Progenitor cell of endocrine pancreas (in vitro differentiated cells): ENCODE data around the gene ZNF280C. TPM values are rescaled to one million over a fixed set of nuclear protein-coding genes. Genes with fewer than 3 reads are reported as not detected.
"Not testable (repeated sequence)": the region's sequence is repeated elsewhere in the genome, so short reads cannot be mapped to it uniquely, and the experiment has no call there.

Experiments
- DNase-seq: peaks from one replicate; pipeline ENCODE4 v3.0.0; 2021; ENCODE audit warnings: low spot score; ENCODE audit not compliant: unreplicated experiment
- H3K27ac Mint-ChIP-seq: 2 replicates; pipeline ENCODE4 v1.8.0; 2021; ENCODE audit warnings: mild to moderate bottlenecking, moderate library complexity, mixed read lengths
- H3K27me3 Mint-ChIP-seq: 2 replicates; pipeline ENCODE4 v1.8.0; 2021; ENCODE audit warnings: mixed read lengths
- H3K36me3 Mint-ChIP-seq: 2 replicates; pipeline ENCODE4 v1.8.0; 2022; ENCODE audit warnings: mixed read lengths; ENCODE audit not compliant: insufficient read depth
- H3K4me1 Mint-ChIP-seq: 2 replicates; pipeline ENCODE4 v1.8.0; 2021; ENCODE audit warnings: low read depth, mixed read lengths
- H3K4me3 Mint-ChIP-seq: 2 replicates; pipeline ENCODE4 v1.8.0; 2021; ENCODE audit warnings: low read depth, mild to moderate bottlenecking, moderate library complexity, mixed read lengths
- H3K9me3 Mint-ChIP-seq: 2 replicates; pipeline ENCODE4 v1.8.0; 2021; ENCODE audit warnings: low read depth, mixed read lengths
- total RNA-seq: library from RNA; stranded (reverse); gene quantifications from 2 replicates; pipeline ENCODE4 v1.2.1, GENCODE V29; 2021
- TF ChIP-seq, protein P1 (sequence below): fragments of 200-600 bp; sonication (generic); IDR thresholded peaks from one replicate; pipeline ENCODE4 v1.5.0; 2021; ENCODE audit warnings: antibody characterized with exemption, mild to moderate bottlenecking; ENCODE audit not compliant: unreplicated experiment

Gene ZNF280C
- total RNA-seq, 1 donor from 2014 or later = 16.2 TPM

DNA sequence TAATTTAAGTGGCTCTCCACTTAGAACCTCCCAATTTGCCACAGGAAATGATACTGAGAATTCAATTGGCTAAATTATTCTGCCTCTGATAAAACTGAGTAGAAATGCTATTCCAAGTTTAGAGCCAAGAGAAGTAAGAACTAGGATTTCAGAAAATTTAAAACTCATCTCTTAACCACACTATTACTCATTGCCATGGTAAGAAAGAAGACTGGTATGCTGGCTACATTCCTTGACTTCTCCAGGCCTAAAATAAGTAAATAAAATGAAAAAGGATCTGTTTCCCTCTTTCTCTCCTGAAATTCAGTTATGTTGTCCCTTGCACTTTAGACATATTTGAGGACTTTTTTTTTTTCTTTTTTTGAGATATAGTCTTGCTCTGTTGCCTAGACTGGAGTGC lies 23.3 kb downstream of the ZNF280C start:
- Mint-ChIP-seq H3K4me3 (no peak overlapping the region), H3K36me3 (peaks cover 11% of the 10 kb centered on the region), H3K27me3 (no peaks in the 10 kb centered on the region), H3K9me3 (peaks cover 5% of the 10 kb centered on the region), H3K27ac (no peak overlapping the region), H3K4me1 (no peaks in the 10 kb centered on the region)
- TF ChIP-seq, protein P1, sequence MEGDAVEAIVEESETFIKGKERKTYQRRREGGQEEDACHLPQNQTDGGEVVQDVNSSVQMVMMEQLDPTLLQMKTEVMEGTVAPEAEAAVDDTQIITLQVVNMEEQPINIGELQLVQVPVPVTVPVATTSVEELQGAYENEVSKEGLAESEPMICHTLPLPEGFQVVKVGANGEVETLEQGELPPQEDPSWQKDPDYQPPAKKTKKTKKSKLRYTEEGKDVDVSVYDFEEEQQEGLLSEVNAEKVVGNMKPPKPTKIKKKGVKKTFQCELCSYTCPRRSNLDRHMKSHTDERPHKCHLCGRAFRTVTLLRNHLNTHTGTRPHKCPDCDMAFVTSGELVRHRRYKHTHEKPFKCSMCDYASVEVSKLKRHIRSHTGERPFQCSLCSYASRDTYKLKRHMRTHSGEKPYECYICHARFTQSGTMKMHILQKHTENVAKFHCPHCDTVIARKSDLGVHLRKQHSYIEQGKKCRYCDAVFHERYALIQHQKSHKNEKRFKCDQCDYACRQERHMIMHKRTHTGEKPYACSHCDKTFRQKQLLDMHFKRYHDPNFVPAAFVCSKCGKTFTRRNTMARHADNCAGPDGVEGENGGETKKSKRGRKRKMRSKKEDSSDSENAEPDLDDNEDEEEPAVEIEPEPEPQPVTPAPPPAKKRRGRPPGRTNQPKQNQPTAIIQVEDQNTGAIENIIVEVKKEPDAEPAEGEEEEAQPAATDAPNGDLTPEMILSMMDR = no peak
- no peak for DNase-seq

DNA sequence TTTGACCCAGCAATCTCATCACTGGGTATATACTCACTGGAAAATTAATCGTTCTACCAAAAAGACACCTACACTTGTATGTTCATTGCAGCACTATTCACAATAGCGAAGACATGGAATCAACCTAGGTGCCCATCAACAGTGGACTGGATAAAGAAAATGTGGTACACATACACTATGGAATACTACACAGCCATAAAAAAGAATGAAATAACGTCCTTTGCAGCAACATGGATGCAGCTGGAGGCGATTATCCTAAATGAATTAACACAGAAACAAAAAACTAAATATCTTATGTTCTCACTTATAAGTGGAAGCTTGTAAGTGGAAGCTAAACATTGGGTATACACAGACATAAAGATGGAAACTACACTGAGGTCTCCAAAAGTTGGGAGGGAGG lies 37.5 kb downstream of the ZNF280C start:
- H3K9me3 Mint-ChIP-seq, DNase-seq, H3K27me3 Mint-ChIP-seq, H3K4me3 Mint-ChIP-seq, H3K27ac Mint-ChIP-seq, H3K4me1 Mint-ChIP-seq: not testable (repeated sequence)
- peaks cover 12% of the 10 kb centered on the region for H3K36me3 Mint-ChIP-seq

DNA sequence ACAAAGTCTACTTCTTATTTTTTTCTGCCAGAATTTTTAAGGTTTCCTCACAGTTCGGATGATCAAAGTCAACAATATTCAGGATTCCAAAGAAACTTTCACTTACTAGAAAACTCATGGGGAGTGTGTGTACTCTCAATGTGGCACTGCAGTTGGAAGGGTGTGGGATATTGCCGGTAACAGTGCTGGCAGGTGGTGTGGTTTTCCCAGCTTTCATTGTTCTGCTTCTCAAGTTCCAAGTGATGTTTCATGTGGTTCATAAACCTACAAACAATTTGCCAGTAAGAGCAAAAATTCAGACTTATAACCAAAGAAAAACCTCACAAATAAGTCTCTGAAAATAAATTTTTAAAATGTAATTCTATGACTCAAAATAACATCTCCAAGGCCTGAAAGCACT lies 39.8 kb downstream of the ZNF280C start:
- Mint-ChIP-seq H3K4me3 (no peak overlapping the region), H3K36me3 (peaks cover 9% of the 10 kb centered on the region), H3K4me1 (no peaks in the 10 kb centered on the region), H3K27me3 (no peaks in the 10 kb centered on the region), H3K9me3 (peaks cover 7% of the 10 kb centered on the region), H3K27ac (no peak overlapping the region)
- no peak for DNase-seq
- TF ChIP-seq, protein P1 = no peak

DNA sequence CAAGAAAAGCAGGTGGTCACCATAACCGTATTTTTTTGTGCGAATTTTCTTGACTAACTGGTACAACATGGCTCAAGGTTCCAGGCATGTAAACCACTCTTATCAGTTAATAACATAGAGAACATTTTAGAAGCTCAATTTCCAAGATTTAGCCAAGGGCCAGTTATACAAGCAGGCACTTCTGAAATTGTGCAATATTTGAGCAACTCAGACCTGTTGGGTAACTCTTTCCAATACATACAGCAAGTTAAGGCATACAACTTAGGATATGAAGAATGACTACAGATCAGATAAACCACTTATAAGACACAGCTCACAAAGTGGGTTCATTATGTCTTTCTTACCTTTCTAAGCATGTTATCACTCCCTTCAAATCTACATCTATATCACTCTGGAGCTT lies 43.9 kb downstream of the ZNF280C start:
- TF ChIP-seq, protein P1 = no peak
- Mint-ChIP-seq H3K27me3 (no peaks in the 10 kb centered on the region), H3K9me3 (peaks cover 5% of the 10 kb centered on the region), H3K27ac (no peak overlapping the region), H3K36me3 (peaks cover 6% of the 10 kb centered on the region), H3K4me1 (no peaks in the 10 kb centered on the region), H3K4me3 (no peak overlapping the region)
- no peak for DNase-seq

DNA sequence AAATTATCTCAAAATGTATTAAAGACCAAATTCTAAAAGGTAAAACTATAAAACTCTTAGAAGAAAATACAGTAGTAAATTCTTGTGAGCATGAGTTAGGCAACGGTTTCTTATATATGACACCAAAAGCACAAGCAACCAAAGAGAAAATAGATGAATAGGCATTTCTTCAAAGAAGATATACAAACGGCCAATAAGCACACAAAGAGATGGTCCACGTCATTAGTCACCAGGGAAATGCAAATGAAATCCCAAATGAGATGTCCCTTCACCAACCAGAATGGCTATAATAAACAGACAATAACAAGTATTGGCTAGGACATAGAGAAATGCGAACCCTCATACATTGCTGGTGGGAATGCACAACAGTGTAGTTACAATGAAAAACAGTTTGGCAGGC lies 52.4 kb downstream of the ZNF280C start:
- H3K36me3 Mint-ChIP-seq = peaks cover 17% of the 10 kb centered on the region
- no peak for DNase-seq
- H3K4me3 Mint-ChIP-seq = no peak overlapping the region
- TF ChIP-seq, protein P1 = no peak
- no peaks in the 10 kb centered on the region for H3K27me3 Mint-ChIP-seq
- no peaks in the 10 kb centered on the region for H3K4me1 Mint-ChIP-seq
- peaks cover 9% of the 10 kb centered on the region for H3K9me3 Mint-ChIP-seq
- no peak overlapping the region for H3K27ac Mint-ChIP-seq

DNA sequence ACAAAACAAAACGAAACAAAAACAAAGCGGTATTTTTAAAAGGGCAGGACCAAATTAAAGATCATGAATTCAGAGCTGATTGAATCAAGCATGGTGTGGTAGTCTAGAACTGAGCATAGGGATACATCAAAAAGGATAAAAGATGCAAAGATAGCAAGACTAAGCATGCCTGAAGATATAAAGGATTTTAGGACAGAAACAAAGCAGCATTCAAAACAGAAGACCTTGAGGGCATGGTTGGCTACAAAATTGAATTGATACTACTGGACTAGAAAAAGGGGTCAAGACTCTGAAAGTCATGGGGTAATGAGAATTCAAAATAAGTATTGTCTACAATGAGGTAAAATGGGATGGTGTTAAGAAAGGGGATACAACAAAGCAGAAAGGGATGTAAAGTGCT lies 55.3 kb downstream of the ZNF280C start:
- Mint-ChIP-seq H3K4me3 (no peak overlapping the region), H3K27me3 (no peaks in the 10 kb centered on the region), H3K9me3 (peaks cover 10% of the 10 kb centered on the region), H3K27ac (no peak overlapping the region), H3K4me1 (no peaks in the 10 kb centered on the region), H3K36me3 (peaks cover 22% of the 10 kb centered on the region)
- DNase-seq = no peak
- TF ChIP-seq, protein P1 = no peak
